Measurements from ENCODE around the gene DLD. TPM values are rescaled to one million over a fixed set of nuclear protein-coding genes. Genes with fewer than 3 reads are reported as not detected.
A peak's percentile ranks its signal among the peaks of the same experiment; 100 is the strongest.

The DLD gene
- total and polyA plus RNA-seq, 2 of the 13 experiments (the other 11 are each of a cell fraction or from before 2014, with no cell fraction given): 56.8 to 95.2 TPM

GRCh38 chr7:107879400-107880035, 11.5 kb upstream of the DLD start (continued):
- TF ChIP-seq TBX3 (IDR thresholded peaks at IDR 0.05; ENCODE audit: borderline replicate concordance): peak; percentile 77; the same call in 1 of the 2 replicates
- TF ChIP-seq FOXK2 (IDR thresholded peaks at IDR 0.05): no peak
- no peak for TF ChIP-seq ZNF121 (CRISPR knock-in tag; IDR thresholded peaks at IDR 0.05)
- TF ChIP-seq RAD21 (CRISPR knock-in tag; IDR thresholded peaks at IDR 0.05): peak; percentile 62; the same call in 1 of the 2 replicates
- peak; percentile 92 for TF ChIP-seq STAG1 (CRISPR knock-in tag; IDR thresholded peaks at IDR 0.05)
- no peak for TF ChIP-seq PAWR (CRISPR knock-in tag; IDR thresholded peaks at IDR 0.05; ENCODE audit: borderline replicate concordance)
- TF ChIP-seq ZFAT (CRISPR knock-in tag; conservative IDR thresholded peaks at IDR 0.05): no peak
- TF ChIP-seq ZNF30 (CRISPR knock-in tag; IDR thresholded peaks at IDR 0.05): no peak
- TF ChIP-seq, protein P1, sequence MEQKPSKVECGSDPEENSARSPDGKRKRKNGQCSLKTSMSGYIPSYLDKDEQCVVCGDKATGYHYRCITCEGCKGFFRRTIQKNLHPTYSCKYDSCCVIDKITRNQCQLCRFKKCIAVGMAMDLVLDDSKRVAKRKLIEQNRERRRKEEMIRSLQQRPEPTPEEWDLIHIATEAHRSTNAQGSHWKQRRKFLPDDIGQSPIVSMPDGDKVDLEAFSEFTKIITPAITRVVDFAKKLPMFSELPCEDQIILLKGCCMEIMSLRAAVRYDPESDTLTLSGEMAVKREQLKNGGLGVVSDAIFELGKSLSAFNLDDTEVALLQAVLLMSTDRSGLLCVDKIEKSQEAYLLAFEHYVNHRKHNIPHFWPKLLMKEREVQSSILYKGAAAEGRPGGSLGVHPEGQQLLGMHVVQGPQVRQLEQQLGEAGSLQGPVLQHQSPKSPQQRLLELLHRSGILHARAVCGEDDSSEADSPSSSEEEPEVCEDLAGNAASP (CRISPR knock-in tag; IDR thresholded peaks at IDR 0.05; ENCODE audit: borderline replicate concordance): 0 out of 2 replicates have a peak, but pooled peaks have one; percentile 14
- TF ChIP-seq, protein P2, sequence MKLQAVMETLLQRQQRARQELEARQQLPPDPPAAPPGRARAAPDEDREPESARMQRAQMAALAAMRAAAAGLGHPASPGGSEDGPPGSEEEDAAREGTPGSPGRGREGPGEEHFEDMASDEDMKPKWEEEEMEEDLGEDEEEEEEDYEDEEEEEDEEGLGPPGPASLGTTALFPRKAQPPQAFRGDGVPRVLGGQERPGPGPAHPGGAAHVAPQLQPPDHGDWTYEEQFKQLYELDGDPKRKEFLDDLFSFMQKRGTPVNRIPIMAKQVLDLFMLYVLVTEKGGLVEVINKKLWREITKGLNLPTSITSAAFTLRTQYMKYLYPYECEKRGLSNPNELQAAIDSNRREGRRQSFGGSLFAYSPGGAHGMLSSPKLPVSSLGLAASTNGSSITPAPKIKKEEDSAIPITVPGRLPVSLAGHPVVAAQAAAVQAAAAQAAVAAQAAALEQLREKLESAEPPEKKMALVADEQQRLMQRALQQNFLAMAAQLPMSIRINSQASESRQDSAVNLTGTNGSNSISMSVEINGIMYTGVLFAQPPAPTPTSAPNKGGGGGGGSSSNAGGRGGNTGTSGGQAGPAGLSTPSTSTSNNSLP (IDR thresholded peaks at IDR 0.05; ENCODE audit: low read depth, low read length): peak; percentile 58; the same call in 1 of the 2 replicates
- TF ChIP-seq SMC3 (IDR thresholded peaks at IDR 0.05; ENCODE audit: low read length): peak; percentile 80
- TF ChIP-seq ZNF230 (CRISPR knock-in tag; IDR thresholded peaks at IDR 0.05): peak; percentile 78; the same call in 1 of the 2 replicates
- no peak for TF ChIP-seq HHEX (CRISPR knock-in tag; IDR thresholded peaks at IDR 0.05)
- TF ChIP-seq ARID5B (CRISPR knock-in tag; IDR thresholded peaks at IDR 0.05): 0 out of 2 replicates have a peak, but pooled peaks have one; percentile 23
- TF ChIP-seq, protein P3, sequence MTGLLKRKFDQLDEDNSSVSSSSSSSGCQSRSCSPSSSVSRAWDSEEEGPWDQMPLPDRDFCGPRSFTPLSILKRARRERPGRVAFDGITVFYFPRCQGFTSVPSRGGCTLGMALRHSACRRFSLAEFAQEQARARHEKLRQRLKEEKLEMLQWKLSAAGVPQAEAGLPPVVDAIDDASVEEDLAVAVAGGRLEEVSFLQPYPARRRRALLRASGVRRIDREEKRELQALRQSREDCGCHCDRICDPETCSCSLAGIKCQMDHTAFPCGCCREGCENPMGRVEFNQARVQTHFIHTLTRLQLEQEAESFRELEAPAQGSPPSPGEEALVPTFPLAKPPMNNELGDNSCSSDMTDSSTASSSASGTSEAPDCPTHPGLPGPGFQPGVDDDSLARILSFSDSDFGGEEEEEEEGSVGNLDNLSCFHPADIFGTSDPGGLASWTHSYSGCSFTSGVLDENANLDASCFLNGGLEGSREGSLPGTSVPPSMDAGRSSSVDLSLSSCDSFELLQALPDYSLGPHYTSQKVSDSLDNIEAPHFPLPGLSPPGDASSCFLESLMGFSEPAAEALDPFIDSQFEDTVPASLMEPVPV (CRISPR knock-in tag; IDR thresholded peaks at IDR 0.05): no peak
- TF ChIP-seq ZBTB7A (CRISPR knock-in tag; IDR thresholded peaks at IDR 0.05): no peak
- TF ChIP-seq ZNF713 (CRISPR knock-in tag; IDR thresholded peaks at IDR 0.05): no peak

Data from HepG2 (cell line).